Measurements from ENCODE around the gene CBR3.
A peak's percentile ranks its signal among the peaks of the same experiment; 100 is the strongest.
"Not testable (repeated sequence)": the region's sequence is repeated elsewhere in the genome, so short reads cannot be mapped to it uniquely, and the experiment has no call there.

The CBR3 gene
- 1.5 to 13.0 (median 6.2) reads per million in 17 experiments for total RNA-seq

- peak; percentile 50 to 79 (median 62) for DNase-seq
Observed at GRCh38 chr21:36134803-36135390, at the start of gene CBR3. TSS of gene CBR3 (plus strand) at chr21:36135079. CDS start at chr21:36135193, 114 bp downstream.

- DNase-seq: no peak
Observed at GRCh38 chr21:36087362-36088138, 47.3 kb upstream of the CBR3 start.

- no peak for DNase-seq
Observed at GRCh38 chr21:36089946-36090345, 44.9 kb upstream of the CBR3 start.

GRCh38 chr21:36092681-36093080, 42.2 kb upstream of the CBR3 start:
- no peak for DNase-seq

- no peak for DNase-seq
Observed at GRCh38 chr21:36093512-36093911, 41.4 kb upstream of the CBR3 start.

- no peak for DNase-seq
Observed at GRCh38 chr21:36096398-36097290, 38.2 kb upstream of the CBR3 start.

GRCh38 chr21:36097427-36098181, 37.3 kb upstream of the CBR3 start:
- peak in 1 of 4 experiments; percentile 37 for DNase-seq

- DNase-seq: no peak
Observed at GRCh38 chr21:36098182-36098532, 36.7 kb upstream of the CBR3 start.

GRCh38 chr21:36099000-36099399, 35.9 kb upstream of the CBR3 start:
- no peak for DNase-seq

- not testable (repeated sequence) for DNase-seq
Observed at GRCh38 chr21:36099695-36100211, 35.1 kb upstream of the CBR3 start.

GRCh38 chr21:36100971-36101641, 33.8 kb upstream of the CBR3 start:
- no peak for DNase-seq

GRCh38 chr21:36103434-36103833, 31.4 kb upstream of the CBR3 start:
- no peak for DNase-seq

- DNase-seq: peak; percentile 28 to 78 (median 47)
Observed at GRCh38 chr21:36104317-36105300, 30.3 kb upstream of the CBR3 start.

GRCh38 chr21:36105327-36105842, 29.5 kb upstream of the CBR3 start:
- peak in 2 of 4 experiments; percentile 22 to 36 for DNase-seq

GRCh38 chr21:36109868-36110267, 25.0 kb upstream of the CBR3 start:
- DNase-seq: no peak

GRCh38 chr21:36111238-36111637, 23.6 kb upstream of the CBR3 start:
- DNase-seq: no peak

- no peak for DNase-seq
Observed at GRCh38 chr21:36113647-36114428, 21.0 kb upstream of the CBR3 start.

- DNase-seq: peak in 3 of 4 experiments; percentile 32 to 58 (median 52)
Observed at GRCh38 chr21:36115138-36115730, 19.6 kb upstream of the CBR3 start.

- DNase-seq: peak in 2 of 4 experiments; percentile 35 to 41
Observed at GRCh38 chr21:36117286-36117741, 17.6 kb upstream of the CBR3 start.
